Measurements from ENCODE around the gene FOXRED2. TPM values are rescaled to one million over a fixed set of nuclear protein-coding genes. Genes with fewer than 3 reads are reported as not detected.
"Not testable (repeated sequence)": the region's sequence is repeated elsewhere in the genome, so short reads cannot be mapped to it uniquely, and the experiment has no call there.

Gene FOXRED2
- polyA plus RNA-seq, 5 donors = 15.5 to 23.4 (median 18.5) TPM

DNA sequence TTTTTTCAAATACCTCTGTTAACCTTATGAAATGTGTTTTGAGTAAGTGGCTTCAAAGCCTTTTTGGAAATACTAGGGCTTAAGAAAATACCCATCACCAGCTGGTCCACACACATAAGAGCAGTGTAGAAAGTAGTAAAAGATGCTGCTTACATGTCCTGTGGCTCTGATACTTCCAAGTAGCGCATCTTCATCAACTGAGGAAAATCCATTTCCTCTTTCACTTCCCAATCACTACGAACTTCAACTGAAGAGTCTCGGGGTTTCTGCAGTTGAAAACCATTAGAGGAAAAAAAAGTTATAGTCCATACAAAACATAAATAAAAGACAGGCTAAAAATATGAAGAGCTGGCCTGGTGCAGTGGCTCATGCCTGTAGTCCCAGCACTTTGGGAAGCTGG lies 13.6 kb upstream of the FOXRED2 start:
- DNase-seq = no peak

- DNase-seq = not testable (repeated sequence)
Observed at GRCh38 chr22:36519906-36520305, 13.1 kb upstream of the FOXRED2 start.

DNA sequence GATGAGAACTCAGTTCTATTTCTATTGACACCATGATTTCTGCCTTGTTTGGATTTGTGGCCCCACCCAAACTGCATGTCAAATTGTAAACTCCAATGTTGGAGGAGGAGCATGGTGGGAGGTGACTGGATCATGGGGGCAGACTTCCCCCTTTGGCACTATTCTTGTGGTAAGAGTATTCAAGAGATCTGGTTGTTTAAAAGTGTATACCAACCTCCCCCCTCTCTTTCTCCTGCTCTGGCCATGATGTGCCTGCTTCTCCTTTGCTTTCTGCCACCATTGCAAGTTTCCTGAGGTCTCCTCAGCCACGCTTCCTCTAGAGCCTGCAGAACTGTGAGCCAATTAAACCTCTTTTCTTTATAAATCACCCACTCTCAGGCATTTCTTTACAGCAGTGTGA lies 7.9 kb upstream of the FOXRED2 start:
- no peak for DNase-seq

- DNase-seq = no peak
Observed at GRCh38 chr22:36512991-36513390, 6.2 kb upstream of the FOXRED2 start.

- no peak for DNase-seq
Observed at GRCh38 chr22:36512333-36512732, 5.5 kb upstream of the FOXRED2 start.

- no peak for DNase-seq
Observed at GRCh38 chr22:36510966-36511881, 4.4 kb upstream of the FOXRED2 start.

- DNase-seq = no peak
Observed at GRCh38 chr22:36510384-36510783, 3.5 kb upstream of the FOXRED2 start.

DNA sequence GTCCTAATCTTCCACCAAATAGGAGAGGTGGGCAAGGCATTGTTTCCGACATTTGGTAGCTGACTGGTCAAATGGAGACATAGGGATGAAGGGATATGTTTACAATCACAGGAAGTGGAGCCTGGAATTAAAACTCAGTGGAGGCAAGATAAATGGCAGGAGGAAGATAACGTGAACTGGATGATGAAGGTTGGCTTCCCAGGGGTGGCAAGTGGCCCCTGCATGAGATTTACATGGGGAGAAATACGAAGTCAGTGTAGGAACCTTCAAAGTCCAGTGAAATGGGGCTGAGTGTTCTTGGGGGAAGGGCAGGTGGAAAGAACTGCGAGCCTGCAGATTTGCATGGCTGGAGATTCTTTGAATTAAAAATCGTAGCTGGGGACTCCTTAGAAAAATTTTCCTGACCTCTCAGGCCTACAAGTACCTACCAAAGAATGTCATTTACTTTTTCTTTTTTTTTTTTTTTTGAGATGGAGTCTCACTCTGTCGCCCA lies 724 bp upstream of the FOXRED2 start:
- DNase-seq = no peak

- DNase-seq = no peak
Observed at GRCh38 chr22:36505998-36506635, 723 bp downstream of the FOXRED2 start.

- DNase-seq = no peak
Observed at GRCh38 chr22:36497910-36498665, 8.8 kb downstream of the FOXRED2 start.

GRCh38 chr22:36493690-36494110 lies 13.1 kb downstream of the FOXRED2 start:
- no peak for DNase-seq

DNA sequence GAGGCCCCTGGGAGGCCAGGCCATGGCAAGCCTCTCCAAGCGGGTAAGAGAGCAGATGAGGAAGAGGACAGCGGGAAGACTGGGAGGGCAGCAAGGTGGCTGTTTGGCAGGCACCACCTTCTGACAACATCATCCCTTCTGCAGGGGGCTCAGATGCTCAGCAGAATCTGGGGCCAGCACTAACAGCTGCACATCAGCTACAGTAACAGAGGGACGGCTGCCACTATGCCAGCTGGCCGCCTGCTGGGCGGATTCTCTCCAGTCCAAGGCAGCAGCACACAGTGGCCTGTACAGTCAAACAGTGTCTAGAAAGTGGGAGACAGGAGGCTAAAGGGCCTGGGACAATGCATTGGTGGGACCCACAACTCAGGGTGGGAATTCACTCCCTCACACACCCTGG lies 14.7 kb downstream of the FOXRED2 start:
- DNase-seq = no peak

DNA sequence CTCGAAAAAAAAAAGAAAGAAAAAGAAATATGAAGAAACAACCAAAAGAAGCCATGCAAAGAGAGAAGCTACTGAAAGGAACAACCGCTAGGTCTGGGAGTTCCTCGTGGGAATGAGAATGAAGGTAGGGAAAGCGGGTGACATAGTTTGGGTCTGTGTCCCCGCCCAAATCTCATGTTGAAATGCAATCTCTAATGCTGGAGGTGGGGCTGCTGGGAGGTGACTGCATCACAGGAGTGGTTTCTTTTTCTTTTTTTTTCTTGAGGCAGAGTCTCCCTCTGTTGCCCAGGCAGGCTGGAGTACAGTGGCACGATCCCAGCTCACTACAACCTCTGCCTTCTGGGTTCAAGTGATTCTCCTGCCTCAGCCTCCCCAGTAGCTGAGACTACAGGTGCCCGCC lies 15.7 kb downstream of the FOXRED2 start:
- DNase-seq = no peak

GRCh38 chr22:36486619-36487384 lies 20.0 kb downstream of the FOXRED2 start:
- DNase-seq = no peak

DNA sequence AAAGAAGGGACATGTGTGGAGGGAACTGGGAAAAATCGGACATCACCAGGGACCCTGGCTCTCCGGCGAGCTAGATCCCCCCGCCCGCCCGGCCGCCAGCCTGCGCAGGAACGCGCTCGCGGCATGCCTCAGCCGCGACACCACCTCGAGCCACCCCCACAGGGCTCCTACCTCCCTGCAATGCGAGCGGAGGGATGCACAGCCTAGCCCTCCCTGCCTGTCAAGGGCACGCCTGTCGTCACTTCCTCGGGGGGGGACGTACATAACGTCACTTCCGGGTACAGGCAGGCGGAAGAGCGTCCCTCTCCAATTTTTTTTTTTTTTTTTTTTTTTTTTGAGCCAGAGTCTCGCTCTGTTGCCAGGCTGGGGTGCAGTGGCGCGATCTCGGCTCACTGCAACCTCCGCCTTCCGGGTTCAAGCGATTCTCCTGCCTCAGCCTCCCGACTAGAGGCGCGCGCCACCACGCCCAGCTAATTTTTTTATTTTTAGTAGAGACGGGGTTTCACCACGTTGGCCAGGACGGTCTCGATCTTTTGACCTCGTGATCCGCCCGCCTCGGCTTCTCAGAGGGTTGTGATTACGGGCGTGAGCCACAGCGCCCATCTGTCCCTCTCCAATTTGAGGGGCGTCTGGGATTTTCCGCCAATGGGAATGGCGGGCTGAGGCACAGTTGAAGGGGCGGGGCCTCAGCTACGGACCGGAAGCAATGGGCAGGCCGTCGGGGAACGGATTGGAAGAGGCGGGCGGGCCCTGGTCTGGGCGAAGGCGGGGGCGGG lies 25.3 kb downstream of the FOXRED2 start, which contains the start of gene TXN2:
TSS of gene TXN2 (minus strand) at position 248 of the 776 bp plus-strand sequence. CDS start 803 bp downstream, outside the sequence.
- DNase-seq = peak; percentile 96 to 97

GRCh38 chr22:36480941-36481392 lies 25.9 kb downstream of the FOXRED2 start:
- DNase-seq = no peak

DNA sequence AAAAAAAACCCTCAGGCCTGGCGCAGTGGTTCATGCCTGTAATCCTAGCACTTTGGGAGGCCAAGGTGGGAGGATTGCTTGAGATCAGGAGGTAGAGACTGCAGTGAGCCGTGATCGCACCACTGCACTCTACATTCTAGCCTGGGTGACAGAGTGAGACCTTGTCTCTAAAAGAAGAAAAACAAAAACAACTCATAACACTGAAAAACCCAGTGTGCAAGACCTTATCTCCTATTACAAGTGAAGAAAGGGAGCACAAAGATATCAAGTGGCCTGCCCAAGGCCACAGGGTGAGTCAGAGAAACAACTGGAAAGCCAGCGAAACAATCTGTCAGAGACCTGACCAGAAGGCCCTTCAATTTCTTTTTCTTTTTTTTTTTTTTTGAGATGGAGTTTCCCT lies 27.9 kb downstream of the FOXRED2 start:
- no peak for DNase-seq

DNA sequence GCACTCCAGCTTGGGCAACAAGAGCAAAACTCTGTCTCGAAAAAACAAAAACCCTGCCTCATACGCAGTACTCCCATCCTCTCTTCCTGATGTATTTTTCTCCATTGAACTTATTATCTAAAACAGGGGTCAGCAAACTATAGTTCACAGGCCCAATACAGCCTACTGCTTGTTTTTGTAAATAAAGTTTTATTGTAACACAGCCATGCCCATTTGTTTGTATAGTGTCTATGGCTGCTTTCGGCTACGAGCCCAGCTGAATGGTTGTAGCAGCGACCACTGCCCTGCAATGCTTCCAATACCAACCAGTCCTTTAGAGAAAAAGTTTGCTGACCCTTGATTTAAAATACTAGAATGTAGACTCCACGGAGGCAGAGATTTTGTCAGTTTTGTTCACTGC lies 31.5 kb downstream of the FOXRED2 start:
- no peak for DNase-seq

DNA sequence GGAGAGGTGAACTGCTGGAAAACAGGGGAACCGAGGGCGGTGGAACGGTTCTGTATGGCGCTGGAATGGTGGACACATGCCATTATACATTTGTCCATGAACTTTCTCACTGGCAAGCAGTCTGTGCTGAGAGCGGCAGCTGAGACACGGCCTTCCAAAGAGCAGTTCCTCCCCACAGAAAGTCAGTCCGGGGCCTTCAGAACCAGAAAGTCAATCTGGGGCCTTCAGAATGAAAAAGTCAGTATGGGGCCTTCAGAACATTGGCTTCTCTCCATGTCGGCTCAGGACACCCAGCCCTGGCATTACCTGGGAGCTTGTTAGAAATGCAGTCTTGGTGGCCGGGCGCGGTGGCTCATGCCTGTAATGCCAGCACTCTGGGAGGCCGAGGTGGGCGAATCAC lies 34.2 kb downstream of the FOXRED2 start:
- no peak for DNase-seq

- DNase-seq = no peak
Observed at GRCh38 chr22:36471341-36471821, 35.5 kb downstream of the FOXRED2 start.

Measured in right lung (tissue), 5 donors.